GM12878 (cell line): Measurements from ENCODE around the gene SERINC1. TPM values are rescaled to one million over a fixed set of nuclear protein-coding genes. Genes with fewer than 3 reads are reported as not detected.

Experiments
- ASH2L ChIP-seq: fragments of 300-600, 200-600 bp; sonication (generic); IDR thresholded peaks from 2 replicates; pipeline ENCODE4 v1.6.1; 2017; ENCODE audit warnings: low read depth, mild to moderate bottlenecking, borderline replicate concordance
- BCLAF1 ChIP-seq: fragments of 450-650 bp; IDR thresholded peaks from 2 replicates; pipeline ENCODE4 v1.6.1; 2017; ENCODE audit warnings: antibody characterized with exemption, mild to moderate bottlenecking, moderate library complexity
- CBFB ChIP-seq: IDR thresholded peaks from 2 replicates; pipeline ENCODE4 v1.6.1; 2016; ENCODE audit warnings: antibody characterized with exemption, low read depth
- CEBPZ ChIP-seq: fragments of 150-350 bp; IDR thresholded peaks from 2 replicates; pipeline ENCODE4 v1.6.1; 2016; ENCODE audit warnings: low read depth, low read length
- E2F8 ChIP-seq: fragments of 450-650 bp; IDR thresholded peaks from 2 replicates; pipeline ENCODE4 v1.6.1; 2018; ENCODE audit warnings: mild to moderate bottlenecking, low read depth, moderate library complexity; ENCODE audit not compliant: partially characterized antibody
- HDAC6 ChIP-seq: fragments of 200-600 bp; sonication (generic); IDR thresholded peaks from one replicate; pipeline ENCODE4 v1.8.0; 2017; ENCODE audit warnings: antibody characterized with exemption; ENCODE audit not compliant: unreplicated experiment
- KDM1A ChIP-seq: fragments of 200-600 bp; sonication (generic); IDR thresholded peaks from 2 replicates; pipeline ENCODE4 v1.6.1; 2016; ENCODE audit warnings: borderline replicate concordance
- PBX3 ChIP-seq: IDR thresholded peaks from 2 replicates; pipeline ENCODE4 v1.6.1; 2011; ENCODE audit warnings: mild to moderate bottlenecking, low read depth, low read length, moderate library complexity; ENCODE audit not compliant: insufficient replicate concordance
- PKNOX1 ChIP-seq: fragments of 450-650 bp; IDR thresholded peaks from 2 replicates; pipeline ENCODE4 v1.6.1; 2016; ENCODE audit warnings: mild to moderate bottlenecking
- RAD21 ChIP-seq: IDR thresholded peaks from 2 replicates; pipeline ENCODE4 v1.6.1; 2011; ENCODE audit warnings: mild to moderate bottlenecking, low read depth, low read length, moderate library complexity; ENCODE audit not compliant: insufficient read depth
- RCOR1 ChIP-seq: conservative IDR thresholded peaks from 2 replicates; pipeline ENCODE4 v1.6.1; 2012; ENCODE audit warnings: low read depth, low read length, improper control_type of control experiment
- SKIL ChIP-seq: fragments of 450-650 bp; IDR thresholded peaks from 2 replicates; pipeline ENCODE4 v1.6.1; 2017; ENCODE audit warnings: mild to moderate bottlenecking, low read depth, inconsistent platforms; ENCODE audit not compliant: poor library complexity, severe bottlenecking
- SMAD1 ChIP-seq: fragments of 450-650 bp; IDR thresholded peaks from 2 replicates; pipeline ENCODE4 v1.6.1; 2018; ENCODE audit warnings: mild to moderate bottlenecking, low read depth; ENCODE audit not compliant: partially characterized antibody
- STAT1 ChIP-seq: fragments of 450-650 bp; conservative IDR thresholded peaks from 2 replicates; pipeline ENCODE4 v1.6.1; 2014; ENCODE audit warnings: antibody characterized with exemption, mild to moderate bottlenecking
- polyA plus RNA-seq, 11 experiments: library from polyadenylated mRNA; depleted of rRNA in 4 of 11; unstranded in 6 of 11; stranded (reverse) in 5 of 11; fragments of >200 nt; fragmentation: Nextera tagmentation in 4 of 11; fragmentation: Illumina TruSeq in 1 of 11; extraction: Ambion mirVana in 4 of 11; extraction: Trizol in 1 of 11; gene quantifications; 1 replicate in 1 of 11; 2 replicates in 10 of 11; pipeline versions ENCODE4 v1.2.1 to v1.2.3, GENCODE V29; 2011 to 2016; ENCODE audit warnings: inconsistent platforms in 2 of 11, missing spikeins in 2 of 11, low read depth in 1 of 11
- total RNA-seq, 4 experiments: library from RNA; depleted of rRNA in 3 of 4; stranded (reverse); fragments of >200 nt in 3 of 4; fragmentation: Illumina TruSeq in 1 of 4; extraction: Trizol in 1 of 4; gene quantifications; 2 replicates each; pipeline versions ENCODE4 v1.2.1 to v1.2.3, GENCODE V29; 2013 to 2021

Gene SERINC1
- total and polyA plus RNA-seq, 10 of the 15 experiments (the other 5 are each of a cell fraction or from before 2014, with no cell fraction given): 18.5 to 45.7 (median 31.1) TPM

- TF ChIP-seq PKNOX1 (no peak), ASH2L (no peak), RAD21 (no peak), STAT1 (no peak), HDAC6 (no peak), CBFB (no peak; the same call in 1 of the 2 replicates), PBX3 (no peak), CEBPZ (no peak), RCOR1 (no peak), SMAD1 (no peak), SKIL (no peak), E2F8 (no peak), KDM1A (no peak), BCLAF1 (no peak)
Observed at GRCh38 chr6:122422614-122423267, 48.9 kb downstream of the SERINC1 start (continued).
